H9 (cell line): Measurements from ENCODE around the gene ALOX15B. TPM values are rescaled to one million over a fixed set of nuclear protein-coding genes. Genes with fewer than 3 reads are reported as not detected.

Experiments used
- DNase-seq: peaks from one replicate; pipeline ENCODE4 v3.0.0-alpha.2; 2017
- H2AFZ ChIP-seq: one replicate; pipeline ENCODE4 v1.6.1; 2013; ENCODE audit warnings: mild to moderate bottlenecking, low read length, control low read depth, moderate library complexity
- H2AK5ac ChIP-seq: 2 replicates; pipeline ENCODE4 v1.6.1; 2013; ENCODE audit warnings: low read length, control low read depth, mixed read lengths; ENCODE audit not compliant: insufficient read length
- H2BK120ac ChIP-seq: one replicate; pipeline ENCODE4 v1.6.1; 2013; ENCODE audit warnings: low read depth, mild to moderate bottlenecking, low read length, control low read depth, inconsistent platforms; ENCODE audit not compliant: poor library complexity, severe bottlenecking
- H2BK12ac ChIP-seq: 2 replicates; pipeline ENCODE4 v1.6.1; 2013; ENCODE audit warnings: low read length, control low read depth, mixed read lengths, low read depth; ENCODE audit not compliant: insufficient read length
- H2BK15ac ChIP-seq: 2 replicates; pipeline ENCODE4 v1.6.1; 2013; ENCODE audit warnings: low read depth, low read length, control low read depth
- H2BK20ac ChIP-seq: one replicate; pipeline ENCODE4 v1.6.1; 2013; ENCODE audit warnings: low read depth, mild to moderate bottlenecking, low read length, control low read depth, inconsistent platforms; ENCODE audit not compliant: poor library complexity, severe bottlenecking
- H2BK5ac ChIP-seq: 2 replicates; pipeline ENCODE4 v1.6.1; 2013; ENCODE audit warnings: low read length, control low read depth, mixed read lengths; ENCODE audit not compliant: insufficient read length
- H3K14ac ChIP-seq: 2 replicates; pipeline ENCODE4 v1.6.1; 2013; ENCODE audit warnings: low read length, control low read depth; ENCODE audit not compliant: insufficient read depth
- H3K18ac ChIP-seq: 2 replicates; pipeline ENCODE4 v1.6.1; 2013; ENCODE audit warnings: low read depth, mild to moderate bottlenecking, mixed read lengths, low read length, control low read depth; ENCODE audit not compliant: insufficient read length
- H3K23ac ChIP-seq: 2 replicates; pipeline ENCODE4 v1.6.1; 2013; ENCODE audit warnings: low read length, control low read depth, mixed read lengths, low read depth; ENCODE audit not compliant: insufficient read length
- H3K23me2 ChIP-seq: 2 replicates; pipeline ENCODE4 v1.6.1; 2013; ENCODE audit warnings: low read depth, mild to moderate bottlenecking, mixed read lengths, low read length, control low read depth; ENCODE audit not compliant: insufficient read length, poor library complexity, severe bottlenecking
- H3K27ac ChIP-seq: 2 replicates; pipeline ENCODE4 v1.5.1; 2013; ENCODE audit warnings: low read length, control low read depth, mixed read lengths, low read depth; ENCODE audit not compliant: insufficient read length
- H3K27me3 ChIP-seq: 2 replicates; pipeline ENCODE4 v1.6.1; 2013; ENCODE audit warnings: low read length, control low read depth, inconsistent platforms; ENCODE audit not compliant: insufficient read depth
- H3K4ac ChIP-seq: 2 replicates; pipeline ENCODE4 v1.6.1; 2013; ENCODE audit warnings: low read depth, mild to moderate bottlenecking, control low read depth, inconsistent platforms, low read length, moderate library complexity
- H3K4me1 ChIP-seq: 2 replicates; pipeline ENCODE4 v1.6.1; 2013; ENCODE audit warnings: low read length, control low read depth, inconsistent platforms; ENCODE audit not compliant: insufficient read depth
- H3K4me2 ChIP-seq: 2 replicates; pipeline ENCODE4 v1.6.1; 2013; ENCODE audit warnings: low read length, control low read depth, mixed read lengths; ENCODE audit not compliant: insufficient read length, insufficient read depth
- H3K56ac ChIP-seq: 2 replicates; pipeline ENCODE4 v1.6.1; 2013; ENCODE audit warnings: low read depth, mild to moderate bottlenecking, mixed read lengths, low read length, control low read depth; ENCODE audit not compliant: insufficient read length
- H3K79me1 ChIP-seq: 2 replicates; pipeline ENCODE4 v1.6.1; 2013; ENCODE audit warnings: low read depth, mild to moderate bottlenecking, moderate library complexity, low read length, control low read depth, inconsistent platforms; ENCODE audit not compliant: insufficient read depth, poor library complexity, severe bottlenecking
- H3K79me2 ChIP-seq: 2 replicates; pipeline ENCODE4 v1.6.1; 2013; ENCODE audit warnings: low read length, control low read depth, inconsistent platforms; ENCODE audit not compliant: insufficient read depth
- H3K9ac ChIP-seq: 2 replicates; pipeline ENCODE4 v1.6.1; 2013; ENCODE audit warnings: low read length, control low read depth, mixed read lengths; ENCODE audit not compliant: insufficient read length; ENCODE audit errors: extremely low read depth
- H3K9me3 ChIP-seq: one replicate; pipeline ENCODE4 v1.6.1; 2013; ENCODE audit warnings: low read depth, low read length, inconsistent platforms; ENCODE audit not compliant: control insufficient read depth
- H3T11ph ChIP-seq: one replicate; pipeline ENCODE4 v1.6.1; 2013; ENCODE audit warnings: mild to moderate bottlenecking, low read length, control low read depth, inconsistent platforms
- H4K20me1 ChIP-seq: one replicate; pipeline ENCODE4 v1.6.1; 2013; ENCODE audit not compliant: control insufficient read depth, insufficient read length, insufficient read depth
- H4K5ac ChIP-seq: 2 replicates; pipeline ENCODE4 v1.6.1; 2013; ENCODE audit warnings: low read depth, mild to moderate bottlenecking, mixed read lengths, low read length, control low read depth; ENCODE audit not compliant: insufficient read length
- H4K8ac ChIP-seq: replicated peaks from 2 replicates; pipeline ENCODE4 v1.6.1; 2013; ENCODE audit warnings: low read length, control low read depth, mixed read lengths, low read depth; ENCODE audit not compliant: insufficient read length
- H4K91ac ChIP-seq: 2 replicates; pipeline ENCODE4 v1.6.1; 2013; ENCODE audit warnings: low read depth, mild to moderate bottlenecking, moderate library complexity, mixed read lengths, low read length, control low read depth; ENCODE audit not compliant: insufficient read length
- H3K27ac Mint-ChIP-seq, 3 experiments: 2 replicates in 2 of 3; 3 replicates in 1 of 3; pipeline ENCODE4 v1.8.0; 2020 to 2021; ENCODE audit warnings: mixed read lengths in 3 of 3, mild to moderate bottlenecking in 1 of 3, moderate library complexity in 1 of 3
- H3K27me3 Mint-ChIP-seq: 2 replicates; pipeline ENCODE4 v1.8.0; 2021; ENCODE audit warnings: low read depth, mild to moderate bottlenecking, moderate library complexity, mixed read lengths
- H3K36me3 Mint-ChIP-seq, 3 experiments: 2 replicates in 2 of 3; 3 replicates in 1 of 3; pipeline ENCODE4 v1.8.0; 2020 to 2021; ENCODE audit warnings: low read depth in 3 of 3, mixed read lengths in 3 of 3; ENCODE audit not compliant: insufficient read depth in 1 of 3
- H3K4me1 Mint-ChIP-seq, 2 experiments: 2 replicates each; pipeline ENCODE4 v1.8.0; 2020; ENCODE audit warnings: mixed read lengths in 2 of 2
- H3K4me3 Mint-ChIP-seq, 2 experiments: 2 replicates in 1 of 2; 3 replicates in 1 of 2; pipeline ENCODE4 v1.8.0; 2020 to 2021; ENCODE audit warnings: mild to moderate bottlenecking in 2 of 2, mixed read lengths in 2 of 2, moderate library complexity in 1 of 2
- H3K9me3 Mint-ChIP-seq, 2 experiments: 2 replicates in 1 of 2; 3 replicates in 1 of 2; pipeline ENCODE4 v1.8.0; 2020; ENCODE audit warnings: mild to moderate bottlenecking in 2 of 2, mixed read lengths in 2 of 2, moderate library complexity in 1 of 2
- WGBS: extraction: QIAGEN DNeasy Blood & Tissue Kit; methylation state at CpG from one replicate; pipeline ENCODE4 v1.1.7; 2013; ENCODE audit warnings: missing lambda C conversion rate, low lambda C conversion rate, mixed read lengths; ENCODE audit not compliant: insufficient read length; ENCODE audit errors: extremely low coverage; 5-methylcytosine and 5-hydroxymethylcytosine counted together
- total RNA-seq: library from RNA; stranded (reverse); gene quantifications from 2 replicates; pipeline ENCODE4 v1.2.1, GENCODE V29; 2021
- TF ChIP-seq, protein P1 (sequence below): fragments of 200-600 bp; sonication (generic); conservative IDR thresholded peaks from 3 replicates; pipeline ENCODE4 v1.8.0; 2021; ENCODE audit warnings: antibody characterized with exemption, mild to moderate bottlenecking

The ALOX15B gene
- total RNA-seq, 1 experiment from 2014 or later = not detected

- H2AK5ac ChIP-seq = no peak overlapping the region
- H3K4me1 Mint-ChIP-seq = peaks cover 4 to 5% of the 10 kb centered on the region in 2 experiments; a peak in 3 of 4 replicates
These were observed 14.7 kb downstream of the ALOX15B start for GRCh38 chr17:8053600-8053999.

More at GRCh38 chr17:8053600-8053999, 14.7 kb downstream of the ALOX15B start:
- Mint-ChIP-seq H3K36me3 (no peaks in the 10 kb centered on the region), H3K27ac (no peak overlapping the region), H3K9me3 (no peaks in the 10 kb centered on the region), H3K27me3 (peaks cover 36% of the 10 kb centered on the region), H3K4me3 (no peak overlapping the region)
- H2AFZ ChIP-seq = no peak overlapping the region
- no peaks in the 10 kb centered on the region for H3K9me3 ChIP-seq
- TF ChIP-seq, protein P1, sequence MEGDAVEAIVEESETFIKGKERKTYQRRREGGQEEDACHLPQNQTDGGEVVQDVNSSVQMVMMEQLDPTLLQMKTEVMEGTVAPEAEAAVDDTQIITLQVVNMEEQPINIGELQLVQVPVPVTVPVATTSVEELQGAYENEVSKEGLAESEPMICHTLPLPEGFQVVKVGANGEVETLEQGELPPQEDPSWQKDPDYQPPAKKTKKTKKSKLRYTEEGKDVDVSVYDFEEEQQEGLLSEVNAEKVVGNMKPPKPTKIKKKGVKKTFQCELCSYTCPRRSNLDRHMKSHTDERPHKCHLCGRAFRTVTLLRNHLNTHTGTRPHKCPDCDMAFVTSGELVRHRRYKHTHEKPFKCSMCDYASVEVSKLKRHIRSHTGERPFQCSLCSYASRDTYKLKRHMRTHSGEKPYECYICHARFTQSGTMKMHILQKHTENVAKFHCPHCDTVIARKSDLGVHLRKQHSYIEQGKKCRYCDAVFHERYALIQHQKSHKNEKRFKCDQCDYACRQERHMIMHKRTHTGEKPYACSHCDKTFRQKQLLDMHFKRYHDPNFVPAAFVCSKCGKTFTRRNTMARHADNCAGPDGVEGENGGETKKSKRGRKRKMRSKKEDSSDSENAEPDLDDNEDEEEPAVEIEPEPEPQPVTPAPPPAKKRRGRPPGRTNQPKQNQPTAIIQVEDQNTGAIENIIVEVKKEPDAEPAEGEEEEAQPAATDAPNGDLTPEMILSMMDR = no peak
- no peak overlapping the region for H4K5ac ChIP-seq
- no peak overlapping the region for H3K56ac ChIP-seq
- no peaks in the 10 kb centered on the region for H3K79me1 ChIP-seq
- no peak overlapping the region for H3K4me2 ChIP-seq
- H4K20me1 ChIP-seq = no peaks in the 10 kb centered on the region
- no peaks in the 10 kb centered on the region for H3K79me2 ChIP-seq
- no peak overlapping the region for H2BK5ac ChIP-seq
- no peak overlapping the region for H2BK12ac ChIP-seq
- no CpG with 5 or more reads among the region's 7 CpGs for WGBS
- no peaks in the 10 kb centered on the region for H3K23me2 ChIP-seq
- no peak overlapping the region for H3K27ac ChIP-seq
- H3K18ac ChIP-seq = no peak overlapping the region
- no peaks in the 10 kb centered on the region for H3K27me3 ChIP-seq
- H2BK20ac ChIP-seq = no peak overlapping the region
- no peak overlapping the region for H3K14ac ChIP-seq
- H3T11ph ChIP-seq = no peak overlapping the region
- H4K91ac ChIP-seq = no peak overlapping the region
- H4K8ac ChIP-seq = no peak overlapping the region
- no peaks in the 10 kb centered on the region for H3K4me1 ChIP-seq
- no peak overlapping the region for H3K9ac ChIP-seq
- no peak overlapping the region for H2BK15ac ChIP-seq
- H3K4ac ChIP-seq = no peak overlapping the region
- no peak for DNase-seq
- no peak overlapping the region for H2BK120ac ChIP-seq
- no peak overlapping the region for H3K23ac ChIP-seq
